ENCODE results near the gene DNAJC7.

Gene DNAJC7

GRCh38 chr17:41974658-41975057 is 42.6 kb downstream of the DNAJC7 start:
- DNase-seq: no peak

- no peak for DNase-seq
Observed at GRCh38 chr17:41974031-41974430, 43.2 kb downstream of the DNAJC7 start.

- no peak for DNase-seq
Observed at GRCh38 chr17:41973408-41973811, 43.8 kb downstream of the DNAJC7 start.

- peak; percentile 26 for DNase-seq
Observed at GRCh38 chr17:41972571-41973407, 44.5 kb downstream of the DNAJC7 start.

GRCh38 chr17:41971721-41972523 is 45.3 kb downstream of the DNAJC7 start:
- DNase-seq: no peak

GRCh38 chr17:41970901-41971331 is 46.3 kb downstream of the DNAJC7 start:
- DNase-seq: no peak

- no peak for DNase-seq
Observed at GRCh38 chr17:41968676-41969075, 48.6 kb downstream of the DNAJC7 start.

GRCh38 chr17:41967921-41968578 is 49.2 kb downstream of the DNAJC7 start:
- DNase-seq: no peak

- DNase-seq: no peak
Observed at GRCh38 chr17:41967141-41967920, 49.9 kb downstream of the DNAJC7 start.

GRCh38 chr17:41966463-41967140 is 50.6 kb downstream of the DNAJC7 start, which contains the start of gene CNP:
TSS of gene CNP (plus strand) at chr17:41966795. CDS start at chr17:41966885, 90 bp downstream.
- peak; percentile 89 for DNase-seq

- DNase-seq: peak; percentile 66
Observed at GRCh38 chr17:41965694-41966462, 51.4 kb downstream of the DNAJC7 start.

- peak; percentile 68 for DNase-seq
Observed at GRCh38 chr17:41962768-41963434, 54.3 kb downstream of the DNAJC7 start.

- no peak for DNase-seq
Observed at GRCh38 chr17:41962111-41962510, 55.1 kb downstream of the DNAJC7 start.

- no peak for DNase-seq
Observed at GRCh38 chr17:41959336-41960095, 57.7 kb downstream of the DNAJC7 start.

- no peak for DNase-seq
Observed at GRCh38 chr17:41959030-41959335, 58.3 kb downstream of the DNAJC7 start.

GRCh38 chr17:41957869-41958439 is 59.3 kb downstream of the DNAJC7 start:
- no peak for DNase-seq

GRCh38 chr17:41957031-41957868 is 60.0 kb downstream of the DNAJC7 start:
- no peak for DNase-seq

- DNase-seq: no peak
Observed at GRCh38 chr17:41956522-41956921, 60.7 kb downstream of the DNAJC7 start.
